Neutrophil (primary cell): ENCODE measurements around the gene KLK1.

Source experiments
- H3K27ac ChIP-seq: fragments of 200-600 bp; sonication (generic); 2 replicates; pipeline ENCODE4 v1.5.1; 2016; ENCODE audit warnings: mild to moderate bottlenecking, moderate library complexity
- H3K27me3 ChIP-seq: fragments of 200-600 bp; sonication (generic); 2 replicates; pipeline ENCODE4 v1.6.0; 2016; ENCODE audit warnings: mild to moderate bottlenecking
- H3K36me3 ChIP-seq: fragments of 200-600 bp; sonication (generic); 2 replicates; pipeline ENCODE4 v1.5.1; 2017
- H3K4me1 ChIP-seq, 2 experiments: fragments of 200-600 bp in 1 of 2; sonication (generic) in 1 of 2; 1 replicate in 1 of 2; 2 replicates in 1 of 2; pipeline versions ENCODE4 v1.5.1 to v1.6.1; 2013 to 2016; ENCODE audit warnings: low read depth in 1 of 2, low read length in 1 of 2, mild to moderate bottlenecking in 1 of 2, moderate library complexity in 1 of 2; ENCODE audit not compliant: control insufficient read depth in 1 of 2, insufficient read depth in 1 of 2
- H3K4me3 ChIP-seq, 2 experiments: fragments of 200-600 bp in 1 of 2; sonication (generic) in 1 of 2; 1 replicate in 1 of 2; 2 replicates in 1 of 2; pipeline ENCODE4 v1.5.1; 2013 to 2016; ENCODE audit warnings: low read depth in 1 of 2, low read length in 1 of 2, mild to moderate bottlenecking in 1 of 2, moderate library complexity in 1 of 2
- H3K9me3 ChIP-seq: fragments of 200-600 bp; sonication (generic); 2 replicates; pipeline ENCODE4 v1.5.1; 2016
- TF ChIP-seq, protein P1 (sequence below): fragments of 200-600 bp; sonication (generic); IDR thresholded peaks from 2 replicates; pipeline ENCODE4 v1.5.1; 2016; ENCODE audit warnings: antibody characterized with exemption

The KLK1 gene

DNA sequence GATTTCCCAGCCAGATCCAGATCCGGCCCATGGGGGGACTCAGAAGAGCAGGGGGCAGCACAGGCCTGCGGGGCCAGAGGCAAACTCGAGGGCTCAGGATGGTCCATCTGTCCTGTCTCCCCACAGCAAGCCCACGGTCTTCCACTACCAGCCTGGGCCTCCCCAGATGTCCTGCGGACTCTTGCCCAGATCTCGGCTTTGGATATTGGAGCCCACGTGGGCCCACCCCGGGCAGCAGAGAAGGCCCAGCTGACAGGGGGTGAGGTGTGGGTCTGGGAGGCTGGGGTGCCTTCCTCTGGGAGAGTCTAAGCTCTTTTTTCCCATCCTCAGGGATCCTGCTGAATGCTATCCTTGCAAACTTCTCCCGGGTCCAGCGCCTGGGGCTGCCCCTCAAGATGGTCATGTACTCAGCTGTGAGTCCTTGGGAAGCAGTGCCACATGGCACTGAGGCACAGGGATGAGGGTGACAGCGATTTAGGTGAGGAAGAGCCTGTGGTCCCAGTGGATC, 30.0 kb downstream of the KLK1 start:
- Histone ChIP-seq H3K36me3 (peaks cover 30% of the 10 kb centered on the region), H3K27me3 (no peaks in the 10 kb centered on the region), H3K9me3 (no peaks in the 10 kb centered on the region), H3K4me1 (no peaks in the 10 kb centered on the region), H3K4me3 (no peak overlapping the region), H3K27ac (no peak overlapping the region)
- TF ChIP-seq, protein P1, sequence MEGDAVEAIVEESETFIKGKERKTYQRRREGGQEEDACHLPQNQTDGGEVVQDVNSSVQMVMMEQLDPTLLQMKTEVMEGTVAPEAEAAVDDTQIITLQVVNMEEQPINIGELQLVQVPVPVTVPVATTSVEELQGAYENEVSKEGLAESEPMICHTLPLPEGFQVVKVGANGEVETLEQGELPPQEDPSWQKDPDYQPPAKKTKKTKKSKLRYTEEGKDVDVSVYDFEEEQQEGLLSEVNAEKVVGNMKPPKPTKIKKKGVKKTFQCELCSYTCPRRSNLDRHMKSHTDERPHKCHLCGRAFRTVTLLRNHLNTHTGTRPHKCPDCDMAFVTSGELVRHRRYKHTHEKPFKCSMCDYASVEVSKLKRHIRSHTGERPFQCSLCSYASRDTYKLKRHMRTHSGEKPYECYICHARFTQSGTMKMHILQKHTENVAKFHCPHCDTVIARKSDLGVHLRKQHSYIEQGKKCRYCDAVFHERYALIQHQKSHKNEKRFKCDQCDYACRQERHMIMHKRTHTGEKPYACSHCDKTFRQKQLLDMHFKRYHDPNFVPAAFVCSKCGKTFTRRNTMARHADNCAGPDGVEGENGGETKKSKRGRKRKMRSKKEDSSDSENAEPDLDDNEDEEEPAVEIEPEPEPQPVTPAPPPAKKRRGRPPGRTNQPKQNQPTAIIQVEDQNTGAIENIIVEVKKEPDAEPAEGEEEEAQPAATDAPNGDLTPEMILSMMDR, result no peak

DNA sequence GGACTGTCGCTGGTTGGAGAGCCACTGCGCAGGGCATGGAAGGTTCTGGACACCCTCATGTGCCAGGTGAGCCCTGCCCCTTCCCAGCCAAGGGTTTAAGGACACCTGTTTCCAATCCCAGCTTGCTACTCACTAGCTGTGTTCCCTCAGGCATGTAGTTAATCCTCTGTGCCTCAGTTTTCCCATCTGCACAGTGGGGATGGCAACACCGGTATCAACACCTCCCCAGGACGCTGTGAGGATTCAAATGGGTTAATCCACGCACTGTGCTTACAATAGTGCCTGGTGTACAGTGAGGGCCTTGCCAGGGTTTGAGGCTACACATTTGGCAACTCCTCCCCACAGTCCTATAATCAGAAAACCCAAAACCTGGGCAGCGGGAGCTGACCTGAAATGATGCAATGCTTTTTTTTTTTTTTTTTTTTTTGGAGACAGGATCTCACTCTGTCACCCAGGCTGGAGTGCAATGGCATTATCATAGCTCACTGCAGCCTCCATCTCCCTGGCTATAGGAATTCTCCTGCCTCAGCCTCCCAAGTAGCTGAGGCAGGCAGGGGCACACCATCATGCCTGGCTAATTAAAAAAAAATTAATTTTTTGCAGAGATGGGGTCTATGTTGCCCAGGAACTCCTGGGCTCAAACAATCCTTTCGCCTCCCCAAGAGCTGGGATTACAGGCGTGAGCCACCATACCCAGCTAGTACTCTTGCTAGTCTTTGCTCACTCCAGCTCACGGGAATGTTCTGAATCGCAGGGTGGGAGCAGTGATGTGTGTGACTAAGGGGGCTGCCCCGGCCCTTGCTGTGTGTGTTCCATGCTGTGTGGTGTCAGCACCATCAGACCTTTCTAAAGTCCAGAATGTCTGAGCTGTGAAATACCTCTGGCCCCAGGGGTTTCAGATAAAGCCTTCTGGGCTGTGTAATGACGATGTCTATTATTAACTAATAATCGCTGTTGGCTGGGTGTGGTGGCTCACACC, 31.0 kb downstream of the KLK1 start:
- no peaks in the 10 kb centered on the region for H3K4me1 ChIP-seq
- TF ChIP-seq, protein P1, result no peak
- H3K27me3 ChIP-seq, result no peaks in the 10 kb centered on the region
- H3K9me3 ChIP-seq, result no peaks in the 10 kb centered on the region
- H3K27ac ChIP-seq, result no peak overlapping the region
- H3K36me3 ChIP-seq, result peaks cover 20% of the 10 kb centered on the region
- no peak overlapping the region for H3K4me3 ChIP-seq

DNA sequence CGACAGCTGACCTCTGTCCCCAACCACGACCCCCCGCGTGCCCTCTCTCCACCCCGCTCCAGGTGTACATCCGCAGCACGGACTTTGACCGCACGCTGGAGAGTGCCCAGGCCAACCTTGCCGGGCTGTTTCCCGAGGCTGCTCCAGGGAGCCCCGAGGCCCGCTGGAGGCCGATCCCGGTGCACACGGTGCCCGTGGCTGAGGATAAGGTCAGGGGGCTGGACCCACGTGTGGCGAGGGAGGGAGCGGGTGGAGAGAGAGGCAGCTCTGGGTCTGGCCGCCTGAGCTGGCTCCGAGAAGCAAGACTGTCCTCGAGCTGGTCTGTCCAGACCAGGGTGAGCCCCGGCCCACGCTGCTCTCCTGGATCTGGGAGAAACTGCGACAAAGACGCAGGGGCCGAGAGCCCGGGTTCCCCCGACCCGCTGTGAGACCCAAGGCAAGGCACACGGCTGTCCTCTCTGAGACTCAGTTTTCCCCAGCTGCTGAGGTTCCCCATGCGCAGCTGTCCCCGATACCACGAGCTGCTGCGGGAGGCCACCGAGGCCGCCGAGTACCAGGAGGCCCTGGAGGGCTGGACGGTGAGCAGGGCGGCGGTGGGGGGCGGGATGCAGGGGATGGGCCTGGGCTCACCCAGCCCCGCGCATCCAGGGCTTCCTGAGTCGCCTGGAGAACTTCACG, 31.9 kb downstream of the KLK1 start:
- Histone ChIP-seq H3K4me1 (no peaks in the 10 kb centered on the region), H3K36me3 (peaks cover 11% of the 10 kb centered on the region), H3K9me3 (no peaks in the 10 kb centered on the region), H3K27me3 (no peaks in the 10 kb centered on the region), H3K4me3 (no peak overlapping the region), H3K27ac (no peak overlapping the region)
- TF ChIP-seq, protein P1, result no peak

DNA sequence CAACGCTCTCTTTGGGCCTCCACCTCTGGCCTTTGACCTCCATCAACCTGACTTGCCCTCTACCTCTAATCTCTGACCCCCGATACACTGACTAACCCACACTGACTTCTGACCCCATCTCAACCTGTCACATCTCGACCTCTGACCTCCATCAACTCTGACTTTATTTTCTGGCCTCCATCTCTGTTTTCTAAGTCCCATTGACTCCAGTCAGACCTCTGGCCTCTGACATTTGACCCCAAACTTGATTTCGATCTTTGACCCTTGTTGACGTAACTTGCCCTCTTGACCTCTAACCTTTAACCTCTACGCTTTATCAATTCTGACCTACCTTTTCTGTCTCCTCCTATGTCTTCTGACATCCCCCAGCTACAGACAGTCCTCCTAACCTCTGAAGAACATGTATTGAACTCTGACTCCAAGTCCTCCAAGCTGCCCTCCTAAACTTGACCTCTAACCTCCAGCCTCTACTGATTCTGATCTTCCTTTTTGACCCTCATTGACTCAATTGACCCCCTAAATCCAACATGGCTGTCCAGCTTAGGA, 32.6 kb downstream of the KLK1 start:
- Histone ChIP-seq H3K36me3 (peaks cover 8% of the 10 kb centered on the region), H3K4me3 (no peak overlapping the region), H3K9me3 (no peaks in the 10 kb centered on the region), H3K27me3 (no peaks in the 10 kb centered on the region), H3K27ac (no peak overlapping the region), H3K4me1 (no peaks in the 10 kb centered on the region)
- TF ChIP-seq, protein P1, result no peak

DNA sequence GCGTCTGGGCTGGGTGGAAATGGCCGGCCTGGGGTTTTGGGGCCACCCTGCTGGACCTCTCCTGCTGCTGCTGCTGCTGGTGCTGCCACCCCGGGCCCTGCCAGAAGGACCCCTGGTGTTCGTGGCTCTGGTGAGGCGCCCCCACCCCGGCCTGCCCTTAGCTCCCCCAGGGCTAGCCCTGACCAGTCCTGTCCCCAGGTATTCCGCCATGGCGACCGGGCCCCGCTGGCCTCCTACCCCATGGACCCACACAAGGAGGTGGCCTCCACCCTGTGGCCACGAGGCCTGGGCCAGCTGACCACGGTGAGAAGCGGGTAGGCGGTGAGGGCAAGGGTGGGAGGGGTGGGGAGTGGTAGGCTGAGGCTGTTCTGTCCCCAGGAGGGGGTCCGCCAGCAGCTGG, 33.2 kb downstream of the KLK1 start, which contains the start of gene ACP4:
ACP4 (plus strand) TSS at position 20 of the 400 bp plus-strand sequence; CDS start at position 20, 0 bp downstream.
- TF ChIP-seq, protein P1, result no peak
- no peak within 1 kb of the TSS for H3K27ac ChIP-seq

More for the DNA sequence above, 33.2 kb downstream of the KLK1 start, which contains the start of gene ACP4:
- Histone ChIP-seq H3K4me1 (no peaks in the 10 kb centered on the region), H3K36me3 (peaks cover 2% of the 10 kb centered on the region), H3K4me3 (no peak within 1 kb of the TSS), H3K9me3 (no peaks in the 10 kb centered on the region), H3K27me3 (no peaks in the 10 kb centered on the region)
